Hepatocyte (in vitro differentiated cells): ENCODE measurements around the gene SERINC5. TPM values are rescaled to one million over a fixed set of nuclear protein-coding genes. Genes with fewer than 3 reads are reported as not detected.

Source experiments
- DNase-seq: peaks from one replicate; pipeline ENCODE4 v3.0.0-alpha.2; 2016; ENCODE audit warnings: low spot score
- H2AFZ ChIP-seq: fragments of 200-600 bp; sonication (generic); 2 replicates; pipeline ENCODE4 v1.6.0; 2016; ENCODE audit warnings: antibody characterized with exemption, mild to moderate bottlenecking
- H3K27ac ChIP-seq: fragments of 200-600 bp; sonication (generic); 2 replicates; pipeline ENCODE4 v1.5.1; 2016; ENCODE audit warnings: mild to moderate bottlenecking
- H3K27me3 ChIP-seq: fragments of 200-600 bp; sonication (generic); 2 replicates; pipeline ENCODE4 v1.6.1; 2016
- H3K36me3 ChIP-seq: fragments of 200-600 bp; sonication (generic); replicated peaks from 2 replicates; pipeline ENCODE4 v1.5.1; 2016; ENCODE audit warnings: low read depth; ENCODE audit not compliant: insufficient read depth
- H3K4me1 ChIP-seq: fragments of 200-600 bp; sonication (generic); 2 replicates; pipeline ENCODE4 v1.5.1; 2016; ENCODE audit warnings: mild to moderate bottlenecking, moderate library complexity; ENCODE audit not compliant: insufficient read depth
- H3K4me2 ChIP-seq: fragments of 200-600 bp; sonication (generic); 2 replicates; pipeline ENCODE4 v1.6.0; 2016
- H3K4me3 ChIP-seq: fragments of 200-600 bp; sonication (generic); 2 replicates; pipeline ENCODE4 v1.5.1; 2016; ENCODE audit warnings: mild to moderate bottlenecking
- H3K79me2 ChIP-seq: fragments of 200-600 bp; sonication (generic); 2 replicates; pipeline ENCODE4 v1.6.0; 2017; ENCODE audit warnings: mild to moderate bottlenecking
- H3K9me2 ChIP-seq: fragments of 200-600 bp; sonication (generic); replicated peaks from 2 replicates; pipeline ENCODE4 v1.6.0; 2017; ENCODE audit warnings: mild to moderate bottlenecking; ENCODE audit not compliant: insufficient read depth
- H3K9me3 ChIP-seq: fragments of 200-600 bp; sonication (generic); 2 replicates; pipeline ENCODE4 v1.5.1; 2016; ENCODE audit warnings: low read depth, mild to moderate bottlenecking
- H4K20me1 ChIP-seq: fragments of 200-600 bp; sonication (generic); 2 replicates; pipeline ENCODE4 v1.6.0; 2016; ENCODE audit warnings: mild to moderate bottlenecking; ENCODE audit not compliant: insufficient read depth, poor library complexity, severe bottlenecking
- CTCF ChIP-seq: fragments of 200-600 bp; sonication (generic); IDR thresholded peaks from 2 replicates; pipeline ENCODE4 v1.5.1; 2016; ENCODE audit warnings: antibody characterized with exemption, mild to moderate bottlenecking; ENCODE audit not compliant: poor library complexity
- EZH2 ChIP-seq: fragments of 200-600 bp; sonication (generic); IDR thresholded peaks from 2 replicates; pipeline ENCODE4 v1.6.1; 2016; ENCODE audit warnings: antibody characterized with exemption, mild to moderate bottlenecking, borderline replicate concordance
- EZH2phosphoT487 ChIP-seq: fragments of 200-600 bp; sonication (generic); IDR thresholded peaks from one replicate; pipeline ENCODE4 v1.6.1; 2018; ENCODE audit warnings: antibody characterized with exemption, mild to moderate bottlenecking, low read depth, moderate library complexity; ENCODE audit not compliant: unreplicated experiment, severe bottlenecking
- WGBS: methylation state at CpG from one replicate; pipeline ENCODE4 v1.1.6; 2016; ENCODE audit warnings: low lambda C conversion rate; ENCODE audit errors: missing lambda C conversion rate; 5-methylcytosine and 5-hydroxymethylcytosine counted together
- polyA plus RNA-seq: library from polyadenylated mRNA; unstranded; fragments of >200 nt; fragmentation: Nextera tagmentation; extraction: Ambion mirVana; gene quantifications from 2 replicates; pipeline ENCODE4 v1.2.1, GENCODE V29; 2016
- total RNA-seq: library from RNA; depleted of rRNA; stranded (reverse); fragments of >200 nt; gene quantifications from 2 replicates; pipeline ENCODE4 v1.2.3, GENCODE V29; 2014

Gene SERINC5
- total and polyA plus RNA-seq, 2 experiments from 2014 or later, result 19.3 to 70.2 TPM

- no peak overlapping the region for H3K4me2 ChIP-seq
- DNase-seq, result no peak
- peaks cover 2% of the 10 kb centered on the region for H3K79me2 ChIP-seq
- no peaks in the 10 kb centered on the region for H3K9me3 ChIP-seq
- H3K4me3 ChIP-seq, result no peak overlapping the region
- H3K36me3 ChIP-seq, result no peaks in the 10 kb centered on the region
- TF ChIP-seq EZH2 (no peak), EZH2phosphoT487 (no peak), CTCF (no peak)
- H3K4me1 ChIP-seq, result peaks cover 22% of the 10 kb centered on the region
- no peaks in the 10 kb centered on the region for H3K9me2 ChIP-seq
- no peak overlapping the region for H3K27ac ChIP-seq
- H4K20me1 ChIP-seq, result no peaks in the 10 kb centered on the region
- no peaks in the 10 kb centered on the region for H3K27me3 ChIP-seq
- H2AFZ ChIP-seq, result no peak overlapping the region
- 97% methylated on average over 3 of the region's 3 CpGs for WGBS
Observed at GRCh38 chr5:80160242-80160641, 95.6 kb downstream of the SERINC5 start.

- WGBS, result 93% methylated on average over 3 of the region's 3 CpGs
- no peak for TF ChIP-seq EZH2phosphoT487
- no peak for TF ChIP-seq CTCF
- no peak for TF ChIP-seq EZH2
- Histone ChIP-seq H2AFZ (no peak overlapping the region), H3K79me2 (peaks cover 2% of the 10 kb centered on the region), H3K4me1 (peaks cover 19% of the 10 kb centered on the region), H3K4me2 (no peak overlapping the region), H3K27me3 (no peaks in the 10 kb centered on the region), H3K4me3 (no peak overlapping the region), H3K9me3 (no peaks in the 10 kb centered on the region), H3K9me2 (no peaks in the 10 kb centered on the region), H4K20me1 (no peaks in the 10 kb centered on the region), H3K36me3 (no peaks in the 10 kb centered on the region), H3K27ac (no peak overlapping the region)
- DNase-seq, result no peak
Observed at GRCh38 chr5:80159133-80159815, 96.6 kb downstream of the SERINC5 start.

- Histone ChIP-seq H3K9me3 (no peaks in the 10 kb centered on the region), H4K20me1 (no peaks in the 10 kb centered on the region), H3K36me3 (no peaks in the 10 kb centered on the region), H3K27ac (no peak overlapping the region), H3K4me1 (peaks cover 19% of the 10 kb centered on the region), H3K27me3 (no peaks in the 10 kb centered on the region), H3K4me3 (no peak overlapping the region), H3K9me2 (no peaks in the 10 kb centered on the region), H3K79me2 (peaks cover 2% of the 10 kb centered on the region), H2AFZ (no peak overlapping the region), H3K4me2 (no peak overlapping the region)
- no peak for DNase-seq
- TF ChIP-seq EZH2phosphoT487 (no peak), EZH2 (no peak), CTCF (no peak)
- WGBS, result 42% methylated on average over 5 of the region's 5 CpGs
Observed at GRCh38 chr5:80156156-80156555, 99.7 kb downstream of the SERINC5 start.
